ENCODE measurements around the gene MOXD1.
"Not testable (repeated sequence)": the region's sequence is repeated elsewhere in the genome, so short reads cannot be mapped to it uniquely, and the experiment has no call there.

Gene MOXD1

DNA sequence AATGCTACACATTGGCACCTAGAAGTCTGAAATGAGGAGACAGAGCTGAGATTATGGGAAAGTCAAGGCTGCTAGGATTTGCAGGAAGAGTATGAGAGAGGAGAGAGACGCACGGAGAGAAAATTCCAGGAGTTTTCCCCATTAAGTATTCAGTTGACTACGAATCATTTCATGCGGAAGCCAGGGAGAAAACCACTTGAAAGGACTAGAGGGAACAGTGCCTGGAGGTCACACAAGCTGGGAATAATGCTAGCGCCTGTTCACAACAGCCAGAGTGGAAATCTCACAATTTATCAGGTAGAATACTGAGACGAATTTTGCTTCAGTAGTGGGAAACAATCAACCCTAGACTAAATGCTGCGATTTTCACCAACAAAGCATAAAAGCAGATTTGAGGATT, 118.6 kb downstream of the MOXD1 start:
- DNase-seq (ENCODE audit: low spot score): no peak

DNA sequence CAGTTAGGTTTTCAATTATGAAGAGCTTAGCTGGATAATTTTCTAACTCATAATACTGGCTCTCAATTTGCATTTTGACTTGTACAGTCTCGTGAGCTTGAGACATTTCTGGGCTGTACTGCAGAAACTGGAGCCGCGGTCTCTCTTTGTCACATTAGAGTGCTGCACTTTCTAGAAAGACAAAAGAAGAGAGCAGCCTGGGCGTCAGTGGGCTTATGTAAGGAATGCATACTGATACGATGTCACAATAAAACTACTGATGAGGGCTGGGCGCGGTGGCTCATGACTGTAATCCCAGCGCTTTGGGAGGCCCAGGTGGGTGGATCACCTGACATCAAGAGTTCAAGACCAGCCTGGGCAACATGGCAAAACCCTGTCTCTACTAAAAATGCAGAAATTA, 120.8 kb downstream of the MOXD1 start:
- DNase-seq (ENCODE audit: low spot score): no peak

DNA sequence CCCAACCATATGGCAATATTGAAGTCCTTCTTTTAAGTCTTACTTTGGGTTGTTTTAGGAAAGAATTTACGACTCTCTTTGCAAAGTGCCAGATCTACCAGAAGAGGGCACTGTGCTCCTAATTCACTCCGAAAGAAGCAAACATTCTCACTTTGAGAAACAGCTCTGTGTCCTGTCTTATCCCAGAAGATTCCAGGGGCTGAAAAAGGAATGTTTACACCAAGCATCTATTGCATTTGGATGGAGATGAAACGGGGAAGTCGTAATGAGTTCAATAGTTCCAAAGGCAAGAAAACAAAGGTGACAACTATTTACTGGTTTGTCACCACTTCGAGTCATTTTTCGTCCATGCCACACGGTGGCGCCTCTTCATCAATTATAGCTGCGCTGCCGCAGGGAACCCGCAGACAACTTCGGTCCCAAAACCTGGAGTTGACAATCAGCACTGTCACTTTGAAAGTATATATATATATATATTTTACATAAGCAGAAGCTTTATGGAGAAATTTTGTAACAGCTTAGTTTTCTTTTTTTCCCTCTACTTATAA, 121.6 kb downstream of the MOXD1 start:
- peak; percentile 61 for DNase-seq (ENCODE audit: low spot score)

DNA sequence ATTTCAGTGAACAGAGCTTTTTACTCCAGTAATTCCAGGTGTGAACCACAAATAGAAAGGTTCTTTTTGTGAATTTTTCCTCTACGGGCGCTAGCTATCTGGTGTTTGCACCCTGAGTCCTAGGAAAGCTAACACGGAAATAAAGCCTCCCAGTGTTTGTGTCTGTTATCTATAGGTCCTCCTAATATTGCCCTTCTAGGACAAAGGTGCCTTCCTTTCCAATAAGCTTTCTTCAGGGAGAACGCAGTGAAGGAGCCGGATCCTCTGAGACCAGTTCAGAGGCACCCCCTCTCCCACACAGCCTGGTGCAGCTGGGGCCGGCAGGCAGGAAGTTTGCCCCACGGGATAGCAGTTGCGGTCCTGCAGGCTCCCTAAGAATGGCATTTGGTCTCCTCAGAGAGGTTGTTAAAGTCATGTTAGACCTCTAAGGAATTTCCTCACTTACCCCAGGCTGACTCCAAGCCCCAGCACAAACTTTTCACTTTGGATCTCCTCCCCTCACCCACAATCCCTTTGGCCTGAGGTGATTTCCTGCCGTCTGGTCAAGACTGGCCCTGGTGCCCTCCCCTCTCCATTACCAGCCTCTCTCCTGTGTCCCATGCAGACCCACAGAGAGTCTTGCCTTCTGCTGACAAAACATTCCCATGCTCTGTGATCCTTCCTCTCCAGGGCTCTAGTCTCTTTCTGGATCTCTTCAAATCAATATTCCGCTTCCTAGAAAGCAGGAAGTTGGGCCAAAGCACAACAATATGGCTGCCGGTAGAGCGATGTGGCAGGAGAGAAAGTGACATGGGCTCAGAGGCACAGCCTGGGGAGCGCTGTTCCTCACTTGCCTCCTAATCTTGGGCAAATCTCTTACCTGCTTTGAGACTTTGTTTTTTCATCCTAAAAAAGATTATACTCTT, 126.0 kb downstream of the MOXD1 start:
- no peak for DNase-seq (ENCODE audit: low spot score)

DNA sequence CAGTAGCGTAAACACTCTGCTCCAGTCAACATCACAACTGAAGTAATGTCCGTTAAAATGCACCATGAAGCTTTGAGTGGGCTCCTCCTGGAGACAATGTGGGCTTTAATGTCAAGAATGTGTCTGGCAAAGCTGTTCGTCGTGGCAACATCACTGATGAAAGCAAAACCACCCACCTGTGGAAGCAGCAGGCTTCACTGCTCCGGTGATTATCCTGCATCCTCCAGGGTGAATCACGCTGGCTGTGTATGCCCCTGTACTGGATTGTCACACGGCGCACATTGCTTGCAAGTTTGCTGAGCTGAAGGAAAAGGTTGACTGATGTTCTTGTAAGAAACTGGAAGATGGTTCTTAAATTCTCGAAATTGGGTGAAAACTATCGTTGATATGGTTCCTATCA, 128.5 kb downstream of the MOXD1 start:
- no peak for DNase-seq (ENCODE audit: low spot score)

DNA sequence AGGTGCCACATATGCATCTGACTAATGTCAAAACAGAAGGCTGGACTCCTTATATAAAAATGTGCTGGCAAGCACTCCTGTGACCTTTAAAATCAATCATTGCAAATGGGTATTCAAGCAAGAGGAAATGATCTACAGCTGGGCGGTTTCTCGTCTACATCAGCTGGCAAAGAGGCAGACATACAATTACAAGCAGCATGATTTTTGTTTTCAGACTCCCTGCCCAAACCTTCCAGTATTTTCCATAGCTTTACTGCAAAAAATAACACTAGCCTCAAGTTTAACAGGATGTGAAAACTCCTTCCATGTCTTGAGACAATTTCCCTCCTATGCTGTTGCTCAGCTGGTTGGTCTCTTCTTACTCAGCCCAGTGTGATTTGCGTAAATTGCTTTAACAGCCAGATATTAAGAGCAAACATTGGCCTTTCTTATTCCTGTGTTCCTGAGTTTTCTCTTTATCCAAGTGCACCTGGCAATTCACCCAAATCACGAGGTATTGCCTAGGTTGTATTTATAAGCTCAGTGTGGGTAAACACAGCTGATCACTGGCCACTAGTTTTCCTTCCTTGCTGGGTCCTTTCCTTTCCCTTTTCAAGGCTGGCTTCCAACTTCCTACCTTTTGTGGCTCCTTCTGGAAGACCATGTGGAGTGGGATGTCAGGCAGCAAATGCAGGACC, 130.4 kb downstream of the MOXD1 start:
- DNase-seq (ENCODE audit: low spot score): no peak

DNA sequence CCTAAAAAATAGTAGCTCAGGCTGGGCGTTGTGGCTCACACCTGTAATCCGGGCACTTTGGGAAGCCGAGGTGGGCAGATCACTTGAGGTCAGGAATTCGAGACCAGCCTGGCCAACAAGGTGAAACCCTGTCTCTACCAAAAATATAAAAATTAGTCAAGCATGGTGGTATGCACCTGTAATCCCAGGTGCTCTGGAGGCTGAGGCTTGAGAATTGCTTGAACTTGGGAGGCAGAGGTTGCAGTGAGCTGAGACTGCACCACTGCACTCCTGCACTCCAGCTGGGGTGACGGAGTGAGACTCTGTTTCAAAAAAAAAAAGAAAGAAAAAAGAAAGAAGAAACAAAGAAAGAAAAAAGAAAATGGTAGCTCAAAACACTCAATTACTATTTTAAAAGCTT, 132.6 kb downstream of the MOXD1 start:
- DNase-seq (ENCODE audit: low spot score): not testable (repeated sequence)

DNA sequence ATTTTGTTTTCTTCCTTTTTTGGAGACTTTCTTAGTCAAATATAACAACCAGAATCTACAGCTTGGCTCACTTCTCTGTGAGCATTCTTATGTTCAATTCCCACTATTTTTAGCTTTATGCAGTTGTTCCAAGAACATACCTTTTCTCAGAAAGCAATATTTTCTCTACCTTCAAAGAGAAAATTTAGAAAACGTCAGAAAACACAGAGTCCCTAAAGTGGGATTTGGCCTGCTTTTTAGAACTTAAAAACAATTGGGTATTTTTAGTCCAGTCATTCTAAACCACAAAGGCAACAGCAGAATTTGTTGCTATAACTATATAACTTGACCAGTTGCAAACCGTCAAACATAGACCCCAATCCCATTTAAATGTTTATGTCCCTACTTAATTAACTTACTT, 133.1 kb downstream of the MOXD1 start:
- DNase-seq (ENCODE audit: low spot score): no peak

DNA sequence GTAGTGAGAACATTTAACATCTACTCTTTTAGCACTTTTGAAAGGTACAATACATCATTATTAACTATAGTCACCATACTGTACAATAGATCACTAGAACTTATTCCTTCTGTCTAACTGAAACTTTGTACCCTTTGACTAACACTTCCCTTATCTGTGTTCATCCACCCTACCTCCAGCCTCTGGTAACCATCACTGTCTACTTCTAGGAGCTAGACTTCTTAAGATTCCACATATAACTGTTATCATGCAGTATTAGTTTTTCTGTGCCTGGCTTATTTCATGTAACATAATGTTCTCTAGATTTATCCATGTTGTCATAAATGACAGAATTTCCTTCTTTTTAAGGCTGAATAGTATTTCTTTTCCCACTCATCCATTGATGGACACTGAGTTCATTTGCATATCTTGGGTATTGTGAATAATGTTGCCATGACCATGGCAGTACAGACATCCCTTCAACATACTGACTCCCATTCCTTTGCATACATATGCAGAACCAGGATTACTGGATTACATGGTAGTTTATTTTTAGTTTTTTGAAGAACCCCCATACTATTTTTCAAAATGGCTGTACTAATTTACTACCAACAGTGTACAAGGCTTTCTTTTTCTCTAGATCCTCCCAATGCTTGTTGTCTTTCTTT, 135.7 kb downstream of the MOXD1 start:
- DNase-seq (ENCODE audit: low spot score): no peak

DNA sequence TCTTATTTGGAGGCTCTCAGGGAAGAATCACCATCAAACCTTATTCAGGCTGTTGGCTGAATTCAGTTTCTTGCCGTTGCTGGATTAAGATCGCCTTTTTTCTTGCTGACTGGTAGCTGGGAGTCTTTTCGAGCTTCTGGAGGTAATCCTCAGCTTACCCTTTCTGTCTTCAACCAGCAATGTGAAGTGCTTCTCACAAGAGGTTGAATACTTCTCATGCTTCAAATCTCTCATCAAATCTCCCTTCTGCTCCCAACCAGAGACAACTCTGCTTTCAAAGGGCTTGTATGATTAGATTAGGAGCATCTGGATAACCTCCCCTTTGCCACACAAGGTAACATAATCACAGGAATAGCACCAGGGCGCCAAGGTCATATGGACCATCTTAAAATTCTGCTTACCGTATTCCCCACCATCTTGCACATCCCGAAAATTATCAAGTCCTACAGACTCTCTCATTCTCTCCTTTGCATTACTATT, 137.2 kb downstream of the MOXD1 start:
- DNase-seq (ENCODE audit: low spot score): no peak

DNA sequence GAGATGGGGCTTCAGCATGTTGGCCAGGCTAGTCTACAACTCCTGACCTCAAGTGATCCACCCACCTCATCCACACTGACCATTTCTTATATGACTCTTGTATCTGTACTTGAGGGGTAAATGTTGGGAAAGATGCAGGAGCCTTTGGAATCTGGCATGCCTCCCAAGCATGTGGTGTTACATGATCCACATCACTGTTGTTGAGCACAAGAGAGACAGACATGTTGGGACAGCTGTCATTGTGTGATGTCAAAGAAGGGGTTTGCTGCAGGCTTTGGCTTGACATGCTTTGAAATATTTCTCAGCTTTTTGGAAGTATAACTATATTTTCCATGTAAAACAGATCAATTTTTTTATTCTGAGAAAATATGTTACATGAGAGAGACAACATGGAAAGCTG, 139.9 kb downstream of the MOXD1 start:
- DNase-seq (ENCODE audit: low spot score): no peak

DNA sequence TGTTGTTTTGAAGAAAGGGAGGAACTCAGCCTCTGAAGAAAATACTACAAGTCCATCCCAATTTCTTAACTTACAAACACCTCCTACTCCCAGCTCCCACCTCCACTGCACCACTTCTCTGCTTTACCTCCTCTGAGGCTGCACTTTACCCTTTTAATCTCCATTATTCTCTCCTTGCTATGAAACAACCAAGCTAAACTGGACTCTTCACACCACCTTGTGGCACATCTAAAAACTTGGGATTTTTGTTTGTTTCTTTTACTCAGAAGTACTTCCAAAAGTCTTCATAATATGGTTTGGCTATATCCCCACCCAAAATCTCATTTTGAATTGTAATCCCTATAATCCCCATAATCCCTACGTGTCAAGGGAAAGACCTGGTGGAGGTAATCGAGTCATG, 142.2 kb downstream of the MOXD1 start:
- no peak for DNase-seq (ENCODE audit: low spot score)

DNA sequence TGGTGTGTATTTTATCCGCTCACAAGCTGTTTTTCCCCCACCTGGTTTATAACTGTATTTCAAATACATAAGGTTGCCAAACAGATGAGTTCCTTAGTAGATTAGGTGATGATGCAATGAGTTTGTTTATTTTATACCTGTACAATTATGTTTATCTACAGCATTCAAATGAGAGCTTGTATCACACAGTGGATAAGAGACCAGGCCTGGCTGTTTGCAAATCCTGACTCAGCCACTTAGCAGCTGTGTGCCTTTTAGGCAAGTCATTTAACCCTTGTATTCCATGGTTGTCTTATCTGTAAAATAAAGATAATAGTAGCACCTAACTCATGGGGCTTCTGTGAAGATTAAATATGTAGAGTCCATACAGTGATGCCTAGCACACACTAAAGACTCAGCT, 143.7 kb downstream of the MOXD1 start:
- DNase-seq (ENCODE audit: low spot score): no peak

DNA sequence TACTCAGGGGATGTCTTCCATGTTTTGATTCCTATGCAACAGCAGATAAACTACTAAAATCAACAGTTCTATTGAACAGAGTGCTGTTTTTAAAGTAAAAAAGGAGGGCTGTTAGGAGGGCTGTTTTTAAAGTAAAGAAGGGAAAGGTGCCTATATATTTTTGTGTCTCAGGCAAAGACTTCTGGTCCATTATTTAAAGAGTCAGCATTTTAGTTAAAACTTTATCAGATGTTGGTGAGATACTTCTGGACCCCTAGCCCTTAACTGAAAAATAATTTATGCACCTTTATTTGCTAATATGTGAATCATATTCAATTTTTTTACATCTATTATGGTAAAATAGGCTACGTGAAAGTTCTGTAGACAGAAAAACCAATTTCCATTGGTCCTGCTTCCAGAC, 144.8 kb downstream of the MOXD1 start:
- DNase-seq (ENCODE audit: low spot score): no peak

DNA sequence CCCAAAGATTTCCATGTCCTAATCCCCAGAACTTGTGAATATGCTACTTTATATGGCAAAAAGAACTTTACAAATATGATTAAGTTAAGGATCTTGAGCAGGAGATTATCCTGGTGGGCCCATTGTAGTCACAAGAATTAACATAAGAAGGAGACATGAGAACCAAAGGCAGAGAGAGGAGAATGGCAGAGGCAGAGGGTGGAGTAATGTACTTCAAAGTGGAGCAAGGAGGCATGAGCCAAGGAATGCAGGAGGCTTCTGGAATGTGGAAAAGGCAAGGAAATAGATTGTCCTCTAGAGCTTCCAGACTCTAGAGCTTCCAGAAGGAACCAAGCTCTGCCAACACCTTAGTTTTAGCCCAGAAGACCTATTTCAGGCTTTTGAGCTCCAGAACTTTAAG, 147.4 kb downstream of the MOXD1 start:
- DNase-seq (ENCODE audit: low spot score): no peak

DNA sequence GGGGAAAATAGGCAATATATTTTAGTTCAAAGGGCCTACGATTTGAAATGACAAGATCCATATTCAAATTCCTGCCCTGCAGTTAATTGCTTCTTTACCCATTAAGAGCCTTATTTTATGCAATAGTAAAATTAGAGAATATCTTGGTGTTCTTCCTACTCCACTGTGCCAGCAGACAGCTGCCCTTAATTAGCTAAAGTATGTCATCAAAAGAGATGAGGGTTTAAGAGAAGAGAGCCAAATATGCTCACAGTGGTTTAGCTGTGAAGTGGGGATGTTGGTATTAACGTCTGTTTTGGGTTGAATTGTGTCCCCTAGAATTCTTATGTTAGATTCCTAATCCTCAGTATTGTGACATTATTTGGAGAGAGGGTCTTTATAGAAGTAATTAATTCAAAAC, 148.1 kb downstream of the MOXD1 start:
- DNase-seq (ENCODE audit: low spot score): no peak

DNA sequence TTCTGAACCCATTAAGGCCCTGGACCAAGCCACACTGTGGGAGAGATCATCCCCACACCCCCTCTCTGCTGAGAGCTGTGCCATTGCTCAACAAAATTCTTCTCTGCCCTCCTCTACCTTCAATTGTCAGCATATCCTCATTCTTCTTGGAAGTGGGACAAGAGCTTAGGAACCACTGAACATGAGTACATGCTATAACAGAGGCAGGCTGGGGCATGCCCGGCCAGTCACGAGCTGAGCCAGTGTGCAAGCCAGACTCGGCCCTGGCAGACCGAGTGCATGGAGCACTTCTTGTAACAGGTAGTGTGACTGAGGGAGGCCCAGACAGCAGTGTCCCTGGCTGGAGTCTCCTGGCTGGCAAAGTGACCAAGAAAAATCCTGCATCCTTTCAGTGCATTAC, 149.2 kb downstream of the MOXD1 start:
- no peak for DNase-seq (ENCODE audit: low spot score)

DNA sequence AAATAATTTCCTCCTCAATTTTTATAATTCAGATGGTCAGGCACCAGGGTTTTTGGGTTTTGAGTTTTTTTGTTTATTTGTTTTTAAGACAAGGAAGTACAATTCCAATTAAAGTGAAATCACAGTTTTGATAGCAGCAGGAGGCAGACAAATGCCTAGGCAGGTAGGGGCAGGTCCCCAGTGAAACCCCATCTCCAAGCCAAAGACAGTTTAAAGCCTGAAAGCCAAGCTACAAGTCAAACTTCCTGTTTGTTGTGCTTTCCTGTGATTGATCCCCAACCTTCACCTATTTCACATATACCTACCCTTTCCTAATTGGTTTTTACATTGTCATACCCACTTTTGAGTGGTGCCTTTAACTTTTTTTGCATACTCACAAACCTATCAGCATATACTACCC, 149.6 kb downstream of the MOXD1 start:
- DNase-seq (ENCODE audit: low spot score): no peak

DNA sequence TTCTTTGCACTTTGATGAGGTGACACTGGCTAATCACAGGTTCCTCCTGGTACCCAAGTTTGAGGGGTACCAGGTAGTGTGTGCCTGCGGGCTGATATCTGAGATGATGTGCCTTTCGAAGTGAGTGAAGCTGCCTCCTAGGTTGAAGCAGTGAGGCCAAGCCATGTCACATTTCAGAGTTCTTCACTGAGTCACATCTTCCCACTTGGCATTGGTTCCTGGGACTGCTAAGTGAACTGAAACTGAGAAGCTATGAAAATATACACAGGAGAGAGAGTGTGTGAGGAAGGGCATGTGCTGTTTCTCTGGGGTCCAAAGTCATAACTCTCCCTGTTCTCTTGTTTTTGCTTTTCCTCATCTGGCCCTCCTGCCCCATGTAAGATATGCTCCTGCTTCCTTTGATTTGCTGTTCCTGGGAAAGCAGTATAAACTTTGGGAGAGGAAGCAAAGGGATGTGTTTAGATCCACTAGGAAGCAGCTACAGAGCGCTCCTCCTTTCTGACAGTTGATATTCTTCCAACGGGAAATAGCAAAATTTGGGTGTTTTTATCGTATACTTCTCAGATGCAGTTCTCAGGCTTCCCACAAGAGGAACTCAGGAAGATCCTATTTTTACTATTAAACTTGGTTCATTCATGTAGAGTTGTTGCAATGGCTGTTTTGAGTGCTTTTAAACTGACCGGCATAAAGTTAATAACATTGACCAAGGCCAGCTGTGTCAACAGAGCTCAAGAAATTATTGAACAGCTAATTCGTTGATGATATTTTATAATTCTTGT, 153.7 kb downstream of the MOXD1 start:
- DNase-seq (ENCODE audit: low spot score): no peak

DNA sequence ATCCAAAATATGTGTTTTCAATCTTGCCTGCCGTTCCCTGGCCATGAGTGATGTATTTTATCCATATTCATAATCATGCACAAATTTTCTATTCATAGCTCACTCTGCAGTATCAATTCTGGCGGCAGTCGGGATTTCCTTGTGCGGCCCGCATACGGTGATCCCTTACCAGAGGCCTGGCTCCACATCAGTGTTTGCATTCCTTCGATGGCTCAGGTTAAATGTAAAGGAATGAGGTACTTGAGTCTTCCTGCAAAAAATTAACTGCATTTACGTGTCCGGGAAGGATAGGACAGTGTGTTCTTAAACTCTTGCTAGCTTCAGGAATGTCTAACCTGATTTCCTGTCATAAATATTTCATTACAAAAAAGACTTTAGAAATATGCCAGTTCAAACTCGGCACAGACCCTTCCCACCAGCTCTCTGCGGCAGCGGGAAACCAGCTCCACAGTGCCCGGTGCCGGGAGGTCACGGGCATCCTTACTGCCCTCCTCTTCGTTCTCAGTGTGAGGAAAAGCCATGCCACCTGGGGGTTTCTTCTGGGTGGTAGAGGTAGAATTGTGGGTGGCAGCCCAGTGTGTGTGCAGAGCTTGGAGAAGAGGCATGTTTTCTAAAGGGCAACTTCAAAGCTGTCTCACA, 154.5 kb downstream of the MOXD1 start:
- DNase-seq (ENCODE audit: low spot score): no peak

DNA sequence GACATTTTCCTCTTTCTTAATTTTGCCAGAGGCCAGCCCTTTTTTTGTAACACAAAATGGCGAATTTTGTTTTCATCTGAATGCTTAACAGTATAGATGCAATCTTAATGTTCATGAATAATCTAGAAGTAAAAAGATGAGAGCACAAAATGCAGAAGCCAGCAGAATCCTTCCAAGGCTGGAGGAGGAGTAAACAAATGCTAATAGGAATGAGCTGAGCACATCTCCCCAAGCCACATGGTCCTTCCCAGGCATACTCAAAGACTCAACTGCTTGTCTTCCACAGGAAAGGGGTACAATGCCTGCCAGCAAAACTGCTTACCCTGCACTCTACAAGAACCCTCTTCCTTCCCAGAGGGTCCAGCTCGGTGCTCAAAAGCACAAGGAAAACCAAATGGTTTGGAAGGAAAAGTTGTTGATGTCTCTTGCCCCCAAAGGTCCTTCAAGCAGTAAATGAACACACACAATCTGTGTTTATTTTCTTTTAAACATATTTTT, 155.1 kb downstream of the MOXD1 start:
- no peak for DNase-seq (ENCODE audit: low spot score)
